GM23338 (cell line): ENCODE results near the gene PLEKHB1. TPM values are rescaled to one million over a fixed set of nuclear protein-coding genes. Genes with fewer than 3 reads are reported as not detected.

Experiments
- ATAC-seq: fragments of 200-7000 bp; cut with Tn5 transposase; 3 replicates; pipeline ENCODE4 v1.9.1; 2020
- DNase-seq: peaks from one replicate; pipeline ENCODE4 v3.0.0-alpha.2; 2015; ENCODE audit warnings: low spot score
- H2AFZ ChIP-seq: fragments of 200-600 bp; sonication (generic); 2 replicates; pipeline ENCODE4 v1.8.0; 2016; ENCODE audit warnings: antibody characterized with exemption, mild to moderate bottlenecking, moderate library complexity
- H3F3A ChIP-seq: fragments of 200-600 bp; sonication (generic); replicated peaks from 2 replicates; pipeline ENCODE4 v1.8.0; 2017; ENCODE audit warnings: antibody characterized with exemption, mixed run types, low read depth
- H3K27ac ChIP-seq: fragments of 200-600 bp; sonication (generic); 2 replicates; pipeline ENCODE4 v1.6.1; 2016; ENCODE audit warnings: low read depth
- H3K27me3 ChIP-seq: fragments of 200-600 bp; sonication (generic); 2 replicates; pipeline ENCODE4 v1.8.0; 2016; ENCODE audit warnings: mild to moderate bottlenecking, mixed run types, moderate library complexity; ENCODE audit not compliant: insufficient read depth
- H3K36me3 ChIP-seq: fragments of 200-600 bp; sonication (generic); 2 replicates; pipeline ENCODE4 v1.8.0; 2016; ENCODE audit warnings: mild to moderate bottlenecking; ENCODE audit not compliant: insufficient read depth
- H3K4me1 ChIP-seq: fragments of 200-600 bp; sonication (generic); 2 replicates; pipeline ENCODE4 v1.8.0; 2016; ENCODE audit warnings: mild to moderate bottlenecking, moderate library complexity; ENCODE audit not compliant: insufficient read depth
- H3K4me2 ChIP-seq: fragments of 200-600 bp; sonication (generic); 2 replicates; pipeline ENCODE4 v1.7.1; 2017; ENCODE audit warnings: mixed run types
- H3K4me3 ChIP-seq: fragments of 200-600 bp; sonication (generic); 2 replicates; pipeline ENCODE4 v1.6.1; 2016; ENCODE audit warnings: mixed run types
- H3K79me2 ChIP-seq: fragments of 200-600 bp; sonication (generic); replicated peaks from 2 replicates; pipeline ENCODE4 v1.8.0; 2017; ENCODE audit warnings: mild to moderate bottlenecking; ENCODE audit not compliant: insufficient read depth
- H3K9me2 ChIP-seq: fragments of 200-600 bp; sonication (generic); 2 replicates; pipeline ENCODE4 v1.8.0; 2017; ENCODE audit not compliant: insufficient read depth
- H4K20me1 ChIP-seq: fragments of 200-600 bp; sonication (generic); replicated peaks from 2 replicates; pipeline ENCODE4 v1.8.0; 2017; ENCODE audit warnings: mild to moderate bottlenecking; ENCODE audit not compliant: insufficient read depth
- H3K27ac Mint-ChIP-seq: 2 replicates; pipeline ENCODE4 v1.8.0; 2020; ENCODE audit warnings: inconsistent platforms, mild to moderate bottlenecking, moderate library complexity, mixed read lengths
- H3K27me3 Mint-ChIP-seq: 3 replicates; pipeline ENCODE4 v1.8.0; 2022; ENCODE audit warnings: low read depth, mild to moderate bottlenecking, moderate library complexity, mixed read lengths, inconsistent platforms; ENCODE audit not compliant: insufficient read depth, poor library complexity
- H3K36me3 Mint-ChIP-seq: 3 replicates; pipeline ENCODE4 v1.8.0; 2021; ENCODE audit warnings: low read depth, mild to moderate bottlenecking, inconsistent platforms, moderate library complexity, mixed read lengths
- H3K4me1 Mint-ChIP-seq: 3 replicates; pipeline ENCODE4 v1.8.0; 2020; ENCODE audit warnings: mild to moderate bottlenecking, inconsistent platforms, mixed read lengths
- H3K4me3 Mint-ChIP-seq: 3 replicates; pipeline ENCODE4 v1.8.0; 2021; ENCODE audit warnings: moderate library complexity, mild to moderate bottlenecking, inconsistent platforms, mixed read lengths
- H3K9me3 Mint-ChIP-seq: 3 replicates; pipeline ENCODE4 v1.8.0; 2020; ENCODE audit warnings: moderate library complexity, mild to moderate bottlenecking, inconsistent platforms, mixed read lengths
- EZH2 ChIP-seq: fragments of 200-600 bp; sonication (generic); IDR thresholded peaks from one replicate; pipeline ENCODE4 v1.8.0; 2017; ENCODE audit warnings: antibody characterized with exemption, mild to moderate bottlenecking, low read depth; ENCODE audit not compliant: unreplicated experiment
- EZH2phosphoT487 ChIP-seq: fragments of 200-600 bp; sonication (generic); IDR thresholded peaks from one replicate; pipeline ENCODE4 v1.8.1; 2018; ENCODE audit warnings: antibody characterized with exemption; ENCODE audit not compliant: unreplicated experiment
- JUNB ChIP-seq: IDR thresholded peaks from one replicate; pipeline ENCODE4 v1.6.1; 2016; ENCODE audit warnings: antibody characterized with exemption; ENCODE audit not compliant: unreplicated experiment
- NANOG ChIP-seq: IDR thresholded peaks from 2 replicates; pipeline ENCODE4 v1.6.1; 2016; ENCODE audit warnings: antibody characterized with exemption, borderline replicate concordance
- POLR2AphosphoS5 ChIP-seq: IDR thresholded peaks from 2 replicates; pipeline ENCODE4 v1.6.1; 2016; ENCODE audit warnings: antibody characterized with exemption, low read depth
- REST ChIP-seq: IDR thresholded peaks from one replicate; pipeline ENCODE4 v1.6.1; 2018; ENCODE audit warnings: antibody characterized with exemption; ENCODE audit not compliant: unreplicated experiment
- ZNF114 ChIP-seq: fragments of 250-450 bp; sonication (Bioruptor Pico); IDR thresholded peaks from 2 replicates; pipeline ENCODE4 v1.5.0; 2020; ENCODE audit warnings: mild to moderate bottlenecking, moderate library complexity
- ZNF331 ChIP-seq: fragments of 250-450 bp; sonication (Bioruptor Pico); IDR thresholded peaks from 2 replicates; pipeline ENCODE4 v1.5.0; 2020; ENCODE audit warnings: low read depth, mild to moderate bottlenecking, moderate library complexity
- polyA plus RNA-seq: library from polyadenylated mRNA; unstranded; fragments of >200 nt; fragmentation: Nextera tagmentation; extraction: Ambion mirVana; gene quantifications from 2 replicates; pipeline ENCODE4 v1.2.1, GENCODE V29; 2016
- total RNA-seq: library from RNA; depleted of rRNA; stranded (reverse); fragments of >200 nt; shearing (Covaris generic); gene quantifications from 2 replicates; pipeline ENCODE4 v1.2.3, GENCODE V29; 2014
- TF ChIP-seq, protein P1 (sequence below): IDR thresholded peaks from 2 replicates; pipeline ENCODE4 v1.6.1; 2016; ENCODE audit warnings: antibody characterized with exemption
- TF ChIP-seq, protein P2 (sequence below), 2 experiments: fragments of 200-600 bp in 1 of 2; sonication (generic) in 1 of 2; conservative IDR thresholded peaks; 2 replicates each; pipeline versions ENCODE4 v1.5.1 to v1.6.1; 2016 to 2017; ENCODE audit warnings: antibody characterized with exemption in 2 of 2, low read depth in 2 of 2, mild to moderate bottlenecking in 2 of 2, moderate library complexity in 1 of 2

The PLEKHB1 gene
- total and polyA plus RNA-seq, 2 experiments from 2014 or later: 20.1 to 20.8 TPM

DNA sequence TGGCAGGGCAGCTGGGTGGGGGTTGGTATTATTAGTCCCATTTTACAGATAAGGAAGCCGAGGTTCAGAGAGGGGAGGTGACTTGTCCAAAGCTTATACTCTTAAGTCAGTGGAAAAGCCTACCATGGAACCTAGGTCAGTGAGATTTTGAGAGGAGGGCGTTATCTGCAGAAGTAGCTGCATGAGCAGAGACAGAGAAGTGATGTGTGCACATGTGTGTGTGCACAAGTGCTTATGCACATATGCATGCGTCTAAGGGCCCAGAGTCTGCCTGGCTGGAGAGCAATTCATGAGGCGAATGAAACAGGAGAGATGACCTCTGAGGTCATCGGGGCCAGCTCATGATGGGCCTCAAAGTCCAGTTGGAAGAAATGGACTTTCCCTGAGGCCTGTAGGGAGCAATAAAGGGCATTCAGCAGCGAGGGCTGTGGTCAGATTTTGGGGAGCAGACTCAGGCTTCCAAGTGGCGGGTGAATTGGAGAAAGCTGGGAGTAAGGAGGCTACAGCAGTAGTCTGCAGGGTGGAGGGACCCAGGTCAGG lies 8.2 kb downstream of the PLEKHB1 start:
- H3K4me2 ChIP-seq: no peak overlapping the region
- H3K27me3 Mint-ChIP-seq: peaks cover 8% of the 10 kb centered on the region
- no peaks in the 10 kb centered on the region for H3K9me3 Mint-ChIP-seq
- DNase-seq: no peak
- no peaks in the 10 kb centered on the region for H3K9me2 ChIP-seq
- no peaks in the 10 kb centered on the region for H3K79me2 ChIP-seq
- no peaks in the 10 kb centered on the region; the same call in 1 of the 2 replicates for H3K4me1 ChIP-seq
- ATAC-seq: no peak
- TF ChIP-seq, protein P1, sequence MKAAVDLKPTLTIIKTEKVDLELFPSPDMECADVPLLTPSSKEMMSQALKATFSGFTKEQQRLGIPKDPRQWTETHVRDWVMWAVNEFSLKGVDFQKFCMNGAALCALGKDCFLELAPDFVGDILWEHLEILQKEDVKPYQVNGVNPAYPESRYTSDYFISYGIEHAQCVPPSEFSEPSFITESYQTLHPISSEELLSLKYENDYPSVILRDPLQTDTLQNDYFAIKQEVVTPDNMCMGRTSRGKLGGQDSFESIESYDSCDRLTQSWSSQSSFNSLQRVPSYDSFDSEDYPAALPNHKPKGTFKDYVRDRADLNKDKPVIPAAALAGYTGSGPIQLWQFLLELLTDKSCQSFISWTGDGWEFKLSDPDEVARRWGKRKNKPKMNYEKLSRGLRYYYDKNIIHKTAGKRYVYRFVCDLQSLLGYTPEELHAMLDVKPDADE: no peak
- TF ChIP-seq, protein P2, sequence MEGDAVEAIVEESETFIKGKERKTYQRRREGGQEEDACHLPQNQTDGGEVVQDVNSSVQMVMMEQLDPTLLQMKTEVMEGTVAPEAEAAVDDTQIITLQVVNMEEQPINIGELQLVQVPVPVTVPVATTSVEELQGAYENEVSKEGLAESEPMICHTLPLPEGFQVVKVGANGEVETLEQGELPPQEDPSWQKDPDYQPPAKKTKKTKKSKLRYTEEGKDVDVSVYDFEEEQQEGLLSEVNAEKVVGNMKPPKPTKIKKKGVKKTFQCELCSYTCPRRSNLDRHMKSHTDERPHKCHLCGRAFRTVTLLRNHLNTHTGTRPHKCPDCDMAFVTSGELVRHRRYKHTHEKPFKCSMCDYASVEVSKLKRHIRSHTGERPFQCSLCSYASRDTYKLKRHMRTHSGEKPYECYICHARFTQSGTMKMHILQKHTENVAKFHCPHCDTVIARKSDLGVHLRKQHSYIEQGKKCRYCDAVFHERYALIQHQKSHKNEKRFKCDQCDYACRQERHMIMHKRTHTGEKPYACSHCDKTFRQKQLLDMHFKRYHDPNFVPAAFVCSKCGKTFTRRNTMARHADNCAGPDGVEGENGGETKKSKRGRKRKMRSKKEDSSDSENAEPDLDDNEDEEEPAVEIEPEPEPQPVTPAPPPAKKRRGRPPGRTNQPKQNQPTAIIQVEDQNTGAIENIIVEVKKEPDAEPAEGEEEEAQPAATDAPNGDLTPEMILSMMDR (conservative IDR thresholded peaks at IDR 0.05; ENCODE audit: low read depth in 2 of 2): no peak
- no peak for TF ChIP-seq ZNF331 (CRISPR knock-in tag)
- TF ChIP-seq POLR2AphosphoS5: no peak
- TF ChIP-seq NANOG: no peak
- TF ChIP-seq REST: no peak
- no peak for TF ChIP-seq EZH2
- TF ChIP-seq ZNF114 (CRISPR knock-in tag): no peak
- TF ChIP-seq EZH2phosphoT487: no peak
- no peak for TF ChIP-seq JUNB
- no peaks in the 10 kb centered on the region for H3F3A ChIP-seq
- no peak overlapping the region for H3K27ac Mint-ChIP-seq
- H2AFZ ChIP-seq: no peak overlapping the region
- no peaks in the 10 kb centered on the region for H3K36me3 ChIP-seq
- H3K27ac ChIP-seq: no peak overlapping the region
- H3K27me3 ChIP-seq: peaks cover 7% of the 10 kb centered on the region
- no peaks in the 10 kb centered on the region; the same call in none of the 2 replicates for H4K20me1 ChIP-seq
- H3K4me3 Mint-ChIP-seq: no peak overlapping the region
- H3K36me3 Mint-ChIP-seq: no peaks in the 10 kb centered on the region
- no peak overlapping the region for H3K4me3 ChIP-seq
- H3K4me1 Mint-ChIP-seq: peaks cover 13% of the 10 kb centered on the region
